Left lobe of liver (tissue), 2 donors: Measurements from ENCODE around the gene RORB. TPM values are rescaled to one million over a fixed set of nuclear protein-coding genes. Genes with fewer than 3 reads are reported as not detected.

Experiments
- ATAC-seq: fragments of 200-7000 bp; cut with Tn5 transposase; one replicate; pipeline ENCODE4 v1.9.1; 2020; ENCODE audit warnings: mild to moderate bottlenecking, moderate library complexity
- DNase-seq: peaks from one replicate; pipeline ENCODE4 v3.0.0-alpha.2; 2020; ENCODE audit warnings: low spot score
- total RNA-seq: library from RNA; stranded (reverse); gene quantifications from one replicate; pipeline ENCODE4 v1.2.1, GENCODE V29; 2021
- donor health status: DM: no; HTN: no; CAD: no; lungs with moderate emphysema.
- donor health status: DM: no; HTN: yes; CAD: no.

Gene RORB
- total RNA-seq, 1 donor from 2014 or later = 0.05 TPM

DNA sequence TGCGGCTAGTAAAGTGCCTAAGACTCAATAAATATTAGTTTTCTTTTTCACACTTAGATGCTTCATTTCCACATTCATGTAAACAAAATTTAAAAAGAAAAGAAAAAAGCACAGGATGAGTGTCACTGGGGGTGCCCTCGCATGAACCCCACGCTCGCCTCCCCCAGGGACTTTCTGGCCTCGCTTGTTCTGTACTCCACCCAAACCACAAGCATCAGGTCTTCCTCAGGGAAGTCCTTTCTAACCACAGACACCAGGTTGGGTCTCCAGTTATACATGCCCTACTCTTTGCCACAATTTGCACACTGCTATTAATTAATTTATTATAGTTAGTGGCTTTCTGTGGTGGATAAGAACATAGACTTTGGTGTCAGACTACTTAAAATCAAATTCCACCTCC, 92.4 kb downstream of the RORB start:
- ATAC-seq = no peak
- DNase-seq = no peak

DNA sequence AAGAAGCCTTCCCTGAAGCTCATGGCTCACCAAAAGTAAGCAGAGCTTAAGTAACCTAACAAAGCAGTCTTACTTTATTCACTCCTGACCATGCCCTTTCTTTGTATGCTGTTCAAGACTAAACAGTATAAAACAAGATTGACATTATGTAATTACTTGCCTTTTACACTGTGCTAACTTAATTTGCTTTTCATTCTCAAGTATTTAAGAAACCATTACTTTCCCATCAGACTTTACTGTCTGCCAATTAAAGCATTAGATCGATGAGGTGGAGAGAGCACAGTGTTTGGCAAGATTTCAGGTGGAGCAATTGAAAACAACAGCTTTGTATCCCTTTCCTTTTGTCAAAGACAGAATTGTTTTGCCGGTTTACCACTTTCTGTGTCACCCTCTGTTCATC, 98.2 kb downstream of the RORB start:
- DNase-seq (no peak), ATAC-seq (no peak)

DNA sequence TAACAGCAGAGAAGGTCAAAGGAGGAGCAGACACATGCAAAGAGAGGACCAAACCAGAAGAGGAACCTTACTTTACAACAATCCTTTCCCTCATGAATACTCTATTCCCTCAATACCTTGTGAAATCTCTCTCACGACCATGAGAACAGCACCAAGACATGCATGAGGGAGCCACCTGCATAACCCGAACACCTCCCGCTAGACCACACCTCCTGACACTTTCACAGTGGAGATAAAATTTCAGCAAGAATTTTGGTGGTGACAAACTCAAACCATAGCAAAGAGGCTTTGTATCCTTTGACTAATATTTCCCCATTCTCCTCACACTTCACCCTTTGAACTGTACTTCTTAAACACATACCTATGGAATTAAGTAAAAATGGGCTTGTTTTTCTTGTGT, 101.7 kb downstream of the RORB start:
- no peak for ATAC-seq
- no peak for DNase-seq

DNA sequence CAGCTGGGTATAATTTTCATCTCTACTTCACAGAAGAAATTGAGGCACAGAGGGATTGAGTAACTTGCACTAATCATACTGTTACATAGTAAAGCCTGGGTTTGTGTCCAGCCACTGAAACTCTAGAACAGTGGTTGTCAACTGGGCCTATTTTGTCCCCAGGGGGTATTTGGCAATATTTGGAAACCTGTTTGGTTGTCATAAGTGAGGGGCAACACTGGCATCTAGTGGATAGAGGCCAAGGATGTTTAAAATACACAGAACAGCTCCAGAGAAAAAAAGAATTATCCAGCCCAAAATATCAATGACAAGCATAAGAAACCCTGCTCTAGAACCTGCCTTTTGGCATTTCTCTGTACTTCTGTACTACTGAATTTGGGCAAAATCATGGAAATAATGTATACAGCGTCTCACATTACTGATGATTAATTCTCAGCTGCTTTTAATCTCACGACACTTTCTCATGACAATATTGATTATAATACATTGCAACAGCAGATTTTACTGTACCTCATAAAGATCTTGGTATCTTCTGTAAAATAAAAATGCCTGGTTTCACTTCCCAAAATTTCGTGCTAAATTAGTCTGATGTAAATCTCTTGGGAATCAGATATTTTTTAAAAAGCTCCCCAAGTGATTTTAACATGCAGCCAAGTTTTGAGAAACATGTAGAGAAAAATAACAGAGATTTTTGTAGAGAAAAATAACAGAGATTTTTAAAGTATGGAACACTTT, 112.7 kb downstream of the RORB start:
- no peak for ATAC-seq
- DNase-seq = no peak

DNA sequence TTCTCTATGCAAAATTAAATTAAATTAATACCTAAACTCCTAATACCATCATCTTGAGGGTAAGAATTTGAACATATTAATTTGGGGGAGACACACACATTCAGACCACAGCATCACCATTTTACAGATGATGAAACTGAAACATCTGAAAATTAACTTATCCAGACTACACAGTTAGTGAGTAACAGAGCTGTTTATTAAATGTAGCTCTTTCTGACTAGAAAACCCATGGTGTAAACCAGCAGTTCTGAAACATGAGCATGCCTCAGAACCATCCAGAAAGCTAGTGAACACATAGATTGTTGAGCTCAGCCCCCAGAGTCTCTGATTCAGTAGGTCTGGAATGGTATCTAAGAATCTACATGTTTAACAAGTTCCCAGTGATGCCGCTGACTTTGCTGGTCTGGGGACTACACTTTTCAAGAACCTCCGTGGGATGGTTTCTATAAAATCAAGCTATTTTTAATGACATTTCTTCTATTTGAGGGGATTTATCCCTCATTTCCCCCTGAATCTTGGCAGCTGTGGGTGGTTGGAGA, 113.5 kb downstream of the RORB start:
- no peak for DNase-seq
- ATAC-seq = no peak

DNA sequence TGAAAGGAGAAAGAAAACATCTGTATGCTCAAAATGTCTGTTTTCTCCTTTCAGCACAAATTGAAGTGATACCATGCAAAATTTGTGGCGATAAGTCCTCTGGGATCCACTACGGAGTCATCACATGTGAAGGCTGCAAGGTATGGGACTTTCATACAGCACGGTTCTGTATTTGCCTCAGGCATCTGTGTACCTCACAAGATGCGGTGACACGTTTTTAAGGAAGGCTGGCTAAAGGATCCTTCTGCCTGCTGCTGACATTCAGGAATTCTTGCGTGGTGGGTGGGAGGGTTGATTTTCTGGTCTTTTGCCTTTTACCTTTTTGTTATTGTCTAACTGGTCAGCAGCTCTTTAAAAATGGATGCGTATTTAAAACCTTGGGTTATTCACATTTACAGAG, 133.1 kb downstream of the RORB start:
- DNase-seq (no peak), ATAC-seq (no peak)

DNA sequence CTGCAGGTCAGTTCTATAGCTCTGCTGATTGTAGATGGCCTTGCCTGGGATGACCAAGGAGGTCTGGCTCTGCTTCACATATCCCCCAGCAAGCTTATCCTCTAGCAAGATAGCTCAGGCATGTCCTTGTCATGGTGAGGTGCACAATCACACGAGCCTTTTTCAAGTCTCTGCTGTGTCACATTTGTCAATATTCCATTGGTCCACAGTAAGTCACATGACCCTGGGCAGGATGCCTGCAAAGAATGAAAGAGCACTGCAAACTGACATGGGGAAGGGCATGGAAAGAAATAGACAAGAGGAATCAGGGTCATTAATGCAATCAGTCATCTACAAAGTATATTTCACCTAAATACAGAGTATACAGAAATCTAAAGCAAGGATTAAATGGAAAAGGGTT, 142.0 kb downstream of the RORB start:
- DNase-seq = no peak
- ATAC-seq = no peak

DNA sequence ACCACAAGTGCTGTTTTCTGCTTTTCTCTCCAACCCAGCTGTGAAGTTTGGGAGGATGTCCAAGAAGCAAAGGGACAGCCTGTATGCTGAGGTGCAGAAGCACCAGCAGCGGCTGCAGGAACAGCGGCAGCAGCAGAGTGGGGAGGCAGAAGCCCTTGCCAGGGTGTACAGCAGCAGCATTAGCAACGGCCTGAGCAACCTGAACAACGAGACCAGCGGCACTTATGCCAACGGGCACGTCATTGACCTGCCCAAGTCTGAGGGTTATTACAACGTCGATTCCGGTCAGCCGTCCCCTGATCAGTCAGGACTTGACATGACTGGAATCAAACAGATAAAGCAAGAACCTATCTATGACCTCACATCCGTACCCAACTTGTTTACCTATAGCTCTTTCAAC, 145.2 kb downstream of the RORB start:
- ATAC-seq = no peak
- DNase-seq = no peak

DNA sequence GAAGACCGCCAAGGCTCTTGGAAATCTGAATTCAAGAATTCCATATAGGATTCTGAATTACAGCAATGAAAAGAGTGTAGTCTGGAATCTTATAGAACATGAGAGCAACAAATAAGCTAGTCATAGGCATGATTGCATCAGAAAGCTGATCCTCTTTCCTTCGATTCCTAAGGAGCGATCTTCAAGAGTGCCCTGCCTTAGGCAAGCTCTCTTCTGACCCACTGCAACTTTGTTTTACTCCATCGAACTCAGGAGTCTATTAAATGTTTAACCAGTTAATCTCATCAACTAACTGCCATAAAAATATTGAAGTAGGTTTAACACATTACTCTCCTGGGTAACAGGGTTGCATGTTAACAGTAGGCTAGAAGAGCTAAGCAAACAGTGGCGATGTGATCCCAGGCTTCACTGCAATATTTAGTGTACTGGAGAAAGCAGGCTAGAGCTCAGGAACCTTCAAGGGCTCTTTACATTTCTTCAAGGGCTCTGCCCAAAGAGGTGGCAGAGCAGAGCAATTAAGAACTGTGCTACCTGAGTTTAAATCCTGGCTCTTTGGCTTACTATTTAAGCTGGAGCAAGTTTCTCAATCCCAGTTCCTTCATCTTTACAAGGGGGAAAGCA, 146.3 kb downstream of the RORB start:
- ATAC-seq = no peak
- no peak for DNase-seq

DNA sequence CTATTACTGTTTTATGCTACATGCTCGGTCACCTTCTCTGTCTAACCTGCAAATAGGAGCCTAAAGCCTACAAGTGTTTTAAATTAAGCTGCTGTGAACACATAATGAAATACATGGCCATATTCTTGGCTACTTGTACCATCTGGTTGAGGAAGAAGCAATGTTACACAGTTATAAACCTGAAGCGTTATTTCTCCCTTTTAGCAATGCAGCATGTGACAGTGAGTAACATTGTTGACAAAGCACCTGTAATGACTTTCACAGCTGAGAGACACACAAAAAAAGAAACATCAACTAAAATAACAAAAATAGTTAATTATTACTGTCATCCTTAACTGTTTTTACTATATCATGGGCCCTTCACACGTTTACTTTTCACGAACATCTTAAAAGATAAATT, 146.9 kb downstream of the RORB start:
- ATAC-seq = no peak
- DNase-seq = no peak

DNA sequence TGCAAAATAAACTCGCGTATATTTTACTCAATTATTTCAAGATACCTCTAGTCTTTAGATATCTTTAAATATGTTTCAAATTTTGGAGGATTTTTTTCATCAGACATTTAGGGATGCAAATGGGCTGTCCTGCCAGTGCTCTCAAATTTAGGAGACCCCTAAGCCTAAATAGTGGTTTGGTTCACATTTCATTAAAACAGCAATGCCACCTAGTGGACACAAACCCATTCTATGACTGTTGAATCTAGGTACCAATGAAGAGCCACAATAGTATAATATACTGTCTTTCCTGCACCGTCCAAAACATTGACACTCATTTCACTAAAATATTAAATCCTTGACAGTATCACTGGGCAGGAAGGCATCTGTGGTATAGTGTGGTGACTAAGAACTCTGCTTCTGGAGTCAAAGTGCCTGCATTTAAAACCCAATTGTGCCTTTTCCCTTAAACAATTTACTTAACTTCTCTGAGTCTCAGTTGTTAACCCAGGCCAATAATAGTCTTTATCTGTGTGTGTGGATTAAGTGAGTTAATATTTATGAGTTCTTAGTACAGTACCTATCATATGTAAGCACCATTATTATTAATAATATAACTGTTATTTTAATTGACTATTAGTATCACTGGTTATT, 148.0 kb downstream of the RORB start:
- peak; percentile 53 for ATAC-seq
- DNase-seq = no peak

DNA sequence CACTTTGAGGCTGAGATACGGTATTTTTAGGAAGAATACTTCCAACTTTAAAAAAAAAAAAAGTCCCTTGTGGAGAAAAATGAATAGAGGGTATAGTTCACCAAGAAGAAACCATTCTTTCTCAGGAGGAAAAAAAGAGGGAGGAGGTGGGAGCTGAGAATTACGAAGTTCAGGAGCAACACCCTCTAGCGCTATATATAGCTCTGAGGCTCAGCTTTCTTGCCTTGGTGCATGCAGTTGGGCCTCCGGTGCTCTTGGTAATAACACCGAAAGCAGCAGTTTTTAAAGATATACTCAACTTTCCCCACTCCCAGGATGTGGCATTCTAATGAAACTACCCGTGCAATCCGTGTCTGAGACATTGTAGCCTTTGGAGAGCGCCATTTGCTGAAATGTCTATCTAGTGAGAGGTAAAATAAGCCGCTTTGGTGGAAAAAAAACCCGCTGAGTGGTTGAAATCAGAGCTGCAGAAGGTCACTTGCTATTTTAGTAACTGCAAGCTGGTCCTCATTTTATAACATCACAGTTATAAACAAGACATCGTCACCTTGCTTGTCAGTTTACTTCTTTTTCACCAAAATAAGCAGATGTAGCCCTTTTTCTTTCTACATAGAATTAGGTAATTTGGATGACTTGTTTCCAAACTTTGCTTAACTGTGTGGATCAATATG, 156.4 kb downstream of the RORB start:
- DNase-seq (no peak), ATAC-seq (no peak)

DNA sequence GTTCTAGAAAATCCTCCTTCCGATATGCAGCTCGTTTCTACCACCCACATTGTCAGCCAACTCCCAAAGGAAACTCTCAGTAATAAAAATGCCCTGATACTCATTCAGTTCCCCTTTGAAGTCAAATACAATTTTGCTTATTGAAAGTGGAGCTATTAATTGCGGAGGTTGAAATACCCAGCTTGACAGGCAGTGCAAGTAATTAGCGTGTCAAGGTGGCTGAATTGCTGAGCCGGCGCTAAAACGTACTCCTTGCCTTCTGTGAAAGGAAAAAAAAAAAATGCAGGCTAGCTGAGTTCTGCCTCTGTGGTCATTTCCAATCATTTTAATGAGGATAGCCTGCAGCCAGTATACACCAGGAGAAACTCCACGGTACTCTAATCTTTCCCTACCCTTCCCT, 165.5 kb downstream of the RORB start:
- DNase-seq (no peak), ATAC-seq (no peak)

DNA sequence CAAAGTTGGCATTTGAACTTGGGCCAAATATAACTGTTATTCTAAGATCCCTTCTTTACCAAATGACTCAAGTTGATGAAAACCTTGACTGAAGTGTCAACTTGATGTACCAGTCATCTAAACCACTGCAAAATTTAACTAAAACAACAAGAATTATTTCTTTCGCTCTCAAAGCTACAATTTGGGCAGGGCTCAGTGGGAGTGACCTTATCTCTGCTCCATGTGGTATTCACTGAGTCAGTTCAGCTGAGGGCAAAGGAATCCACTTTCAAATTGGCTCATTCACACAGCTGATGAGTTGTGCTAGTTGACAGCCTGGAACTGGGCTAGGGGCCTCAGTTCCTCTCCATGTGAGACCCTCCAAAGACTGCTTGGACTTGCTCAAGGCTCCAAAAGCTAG, 166.3 kb downstream of the RORB start:
- ATAC-seq = no peak
- DNase-seq = no peak

DNA sequence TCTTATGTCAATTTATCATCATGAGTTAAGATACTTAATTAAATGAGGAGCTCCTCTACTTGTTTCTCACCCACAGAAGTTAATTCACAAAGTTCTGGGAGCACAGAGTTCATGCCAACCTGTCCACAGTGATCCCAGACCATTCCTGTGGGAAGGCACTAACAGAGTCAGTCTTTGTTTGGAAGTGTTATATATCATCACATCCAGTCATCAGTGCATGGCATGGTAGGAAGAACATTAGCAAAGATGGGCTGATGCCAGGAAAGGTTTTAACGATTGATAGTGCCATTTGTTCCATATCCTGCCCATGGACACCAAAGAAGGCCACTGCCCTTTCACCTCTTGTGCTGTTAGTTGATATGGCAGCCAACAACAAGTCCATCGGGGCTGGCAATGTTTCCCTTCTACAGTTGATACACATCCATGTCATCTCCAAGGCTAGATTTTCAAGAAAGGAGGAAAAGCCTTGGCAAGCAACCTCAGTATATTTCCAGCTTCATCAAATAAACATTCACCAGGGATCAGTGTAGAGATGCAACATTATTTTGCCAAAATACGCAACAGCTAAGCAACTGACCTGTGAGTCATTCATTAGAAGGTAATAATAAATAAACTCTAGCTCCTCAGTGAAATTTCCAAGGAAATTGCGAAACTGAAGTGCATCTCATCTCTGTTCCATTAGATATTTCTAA, 169.6 kb downstream of the RORB start:
- no peak for DNase-seq
- no peak for ATAC-seq

DNA sequence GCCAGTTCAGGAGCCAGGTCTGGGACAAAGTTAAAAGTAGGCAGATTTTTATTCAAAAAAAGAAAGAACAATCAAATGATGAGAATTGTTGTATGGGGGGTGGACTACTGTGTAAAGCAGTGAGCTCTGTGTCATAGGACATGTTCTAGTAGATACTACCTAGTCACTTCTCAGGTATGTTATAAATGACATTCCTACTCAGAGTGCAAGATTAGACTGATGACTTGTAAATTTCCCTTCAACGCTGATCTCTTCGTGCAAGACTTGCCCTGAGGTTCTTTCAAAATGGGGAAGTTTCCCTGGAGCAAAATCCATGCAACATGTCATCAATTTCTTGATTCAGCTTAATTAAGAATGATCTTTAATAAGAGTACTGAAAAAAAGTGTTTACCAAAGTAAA, 175.1 kb downstream of the RORB start:
- ATAC-seq (no peak), DNase-seq (no peak)

DNA sequence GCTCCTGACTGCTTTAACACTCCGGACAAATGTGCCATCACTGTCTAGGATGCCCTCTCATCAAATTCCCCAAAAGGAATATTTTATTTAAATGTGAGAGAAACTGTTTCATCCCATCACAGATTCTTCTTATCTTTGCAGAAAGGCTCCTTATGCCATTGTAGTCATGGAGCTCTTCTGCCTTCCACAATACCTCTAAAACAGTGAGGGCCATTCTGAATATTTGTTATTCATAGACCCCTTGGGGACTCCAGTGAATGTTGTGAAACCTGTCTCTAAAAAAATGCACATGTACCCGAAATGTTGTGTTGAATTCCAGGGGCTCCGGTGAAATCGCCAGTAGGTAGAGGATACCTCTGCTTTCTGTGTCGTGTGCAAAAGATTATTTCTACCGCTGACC, 176.9 kb downstream of the RORB start:
- no peak for DNase-seq
- ATAC-seq = no peak

DNA sequence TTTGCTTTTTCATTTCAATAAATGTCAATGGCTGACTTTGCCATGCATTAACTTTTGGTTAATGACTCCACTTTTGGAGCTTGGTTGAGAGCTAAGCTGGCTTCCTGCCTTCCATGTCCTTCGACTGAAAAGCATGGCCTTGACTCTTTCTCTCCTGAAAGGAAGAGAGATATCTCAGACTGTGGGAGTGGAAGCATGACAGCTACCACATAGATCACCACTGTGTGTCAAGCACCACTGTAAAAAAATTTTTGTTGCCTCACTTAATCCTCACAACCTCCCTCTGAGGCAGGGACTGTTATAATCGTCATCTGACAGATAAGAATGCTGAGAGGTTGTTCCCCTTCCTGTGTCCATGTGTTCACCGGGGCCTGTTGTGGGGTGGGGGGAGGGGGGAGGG, 184.8 kb downstream of the RORB start:
- ATAC-seq = no peak
- no peak for DNase-seq

DNA sequence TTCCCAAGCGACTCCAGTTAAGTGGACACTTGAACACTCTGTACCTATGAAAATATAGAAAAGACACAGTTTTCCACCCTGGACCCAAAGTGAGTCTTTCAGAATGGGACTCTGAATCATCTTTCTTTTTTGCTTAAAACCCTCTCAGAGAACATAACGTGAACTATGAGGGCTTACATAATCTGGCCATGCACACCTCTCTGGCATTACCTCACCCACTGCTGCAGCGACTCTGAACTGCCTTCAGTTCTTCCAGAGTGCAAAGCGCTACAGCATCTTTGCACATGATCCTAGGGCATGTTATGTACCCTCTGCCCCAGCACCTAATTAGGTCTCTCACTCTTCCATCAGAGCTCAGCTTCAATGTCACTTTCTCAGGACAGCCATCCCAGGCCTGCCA, 186.2 kb downstream of the RORB start:
- DNase-seq (no peak), ATAC-seq (no peak)

DNA sequence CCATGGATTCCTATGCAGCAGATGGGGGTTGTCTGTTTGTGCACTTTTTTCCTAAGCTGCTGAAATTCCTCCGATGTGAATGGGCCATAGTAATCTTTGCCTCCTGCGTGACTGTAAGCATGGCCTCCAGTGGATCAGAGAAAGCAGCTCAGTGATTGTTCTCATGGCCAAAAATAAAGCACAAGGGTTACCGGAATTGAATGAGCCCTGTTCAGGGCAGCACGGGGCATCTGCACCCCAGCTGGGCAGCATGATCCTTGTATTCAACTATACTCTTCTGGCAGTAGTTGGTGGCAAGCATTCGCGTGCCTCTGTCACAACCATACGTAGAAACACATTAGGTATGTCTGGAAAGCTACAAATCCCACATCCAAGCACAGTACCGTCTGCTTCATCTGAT, 193.9 kb downstream of the RORB start:
- ATAC-seq (no peak), DNase-seq (no peak)

DNA sequence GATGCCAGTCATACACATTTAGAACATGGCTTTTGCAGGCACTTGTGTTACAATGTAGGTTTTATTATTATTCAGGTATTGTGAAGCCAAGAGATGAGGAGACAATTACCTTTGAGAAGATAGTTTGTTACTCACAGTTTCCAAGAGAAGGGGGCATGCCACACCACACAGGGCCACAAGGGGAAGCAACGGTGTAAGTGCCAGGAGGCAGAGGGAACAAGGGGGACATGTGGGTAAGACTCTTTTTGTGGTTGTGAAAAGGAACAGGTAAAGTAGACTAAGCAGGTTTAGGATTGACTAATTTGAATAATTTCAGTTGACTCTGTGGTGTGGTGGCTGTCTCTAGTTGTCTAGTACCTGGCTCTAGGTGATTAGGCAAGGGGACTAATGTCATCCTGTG, 199.4 kb downstream of the RORB start:
- no peak for ATAC-seq
- no peak for DNase-seq
